ENCODE measurements around the gene SHISAL2A. TPM values are rescaled to one million over a fixed set of nuclear protein-coding genes. Genes with fewer than 3 reads are reported as not detected.

SHISAL2A gene
- polyA plus RNA-seq, 1 donor (not counting 4 experiments of a cell fraction or from before 2014, with no cell fraction given), result 0.04 TPM

- H2AFZ ChIP-seq (ENCODE audit: control insufficient read depth, low read length), result no peak overlapping the region
- no peak overlapping the region for H3K4me3 ChIP-seq (ENCODE audit: control insufficient read depth in 2 of 3, extremely low read depth in 1 of 3, insufficient read depth in 2 of 3, low read depth in 1 of 3, low read length in 3 of 3)
- no peaks in the 10 kb centered on the region for H3K36me3 ChIP-seq (ENCODE audit: control insufficient read depth in 2 of 2, extremely low read depth in 1 of 2, insufficient read depth in 2 of 2, low read length in 2 of 2)
- DNase-seq (ENCODE audit: low read depth, low spot score) (no peak), FAIRE-seq (no peak)
- H3K27ac ChIP-seq (ENCODE audit: control insufficient read depth, insufficient read depth, low read length), result no peak overlapping the region
- no peaks in the 10 kb centered on the region for H3K9me1 ChIP-seq (ENCODE audit: control insufficient read depth, extremely low read depth, insufficient read depth, low read length)
- dilution Hi-C loops (cut with MboI; ENCODE audit: extremely low pct_ligation_motif_present, low sequenced_read_pairs), result no loop called here
- TF ChIP-seq EZH2 (IDR thresholded peaks at IDR 0.05; ENCODE audit: low read length), result no peak
- TF ChIP-seq, protein P1, sequence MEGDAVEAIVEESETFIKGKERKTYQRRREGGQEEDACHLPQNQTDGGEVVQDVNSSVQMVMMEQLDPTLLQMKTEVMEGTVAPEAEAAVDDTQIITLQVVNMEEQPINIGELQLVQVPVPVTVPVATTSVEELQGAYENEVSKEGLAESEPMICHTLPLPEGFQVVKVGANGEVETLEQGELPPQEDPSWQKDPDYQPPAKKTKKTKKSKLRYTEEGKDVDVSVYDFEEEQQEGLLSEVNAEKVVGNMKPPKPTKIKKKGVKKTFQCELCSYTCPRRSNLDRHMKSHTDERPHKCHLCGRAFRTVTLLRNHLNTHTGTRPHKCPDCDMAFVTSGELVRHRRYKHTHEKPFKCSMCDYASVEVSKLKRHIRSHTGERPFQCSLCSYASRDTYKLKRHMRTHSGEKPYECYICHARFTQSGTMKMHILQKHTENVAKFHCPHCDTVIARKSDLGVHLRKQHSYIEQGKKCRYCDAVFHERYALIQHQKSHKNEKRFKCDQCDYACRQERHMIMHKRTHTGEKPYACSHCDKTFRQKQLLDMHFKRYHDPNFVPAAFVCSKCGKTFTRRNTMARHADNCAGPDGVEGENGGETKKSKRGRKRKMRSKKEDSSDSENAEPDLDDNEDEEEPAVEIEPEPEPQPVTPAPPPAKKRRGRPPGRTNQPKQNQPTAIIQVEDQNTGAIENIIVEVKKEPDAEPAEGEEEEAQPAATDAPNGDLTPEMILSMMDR (optimal IDR thresholded peaks at IDR 0.05 in 1 of 3, IDR thresholded peaks at IDR 0.05 in 1 of 3, conservative IDR thresholded peaks at IDR 0.05 in 1 of 3; ENCODE audit: extremely low read depth in 1 of 3, insufficient read depth in 2 of 3, low read length in 3 of 3), result no peak
- no peaks in the 10 kb centered on the region for H3K79me2 ChIP-seq (ENCODE audit: control insufficient read depth, insufficient read depth, low read length)
- no peak overlapping the region for H3K9ac ChIP-seq (ENCODE audit: control insufficient read depth, extremely low read depth, insufficient read depth, low read length)
- H4K20me1 ChIP-seq (ENCODE audit: control insufficient read depth, extremely low read depth, insufficient read depth, low read length), result no peaks in the 10 kb centered on the region
- no peaks in the 10 kb centered on the region for H3K4me1 ChIP-seq (ENCODE audit: control insufficient read depth, extremely low read depth, insufficient read depth, low read length)
- H3K27me3 ChIP-seq (ENCODE audit: control insufficient read depth, extremely low read depth, insufficient read depth, low read length), result no peaks in the 10 kb centered on the region
- no peaks in the 10 kb centered on the region for H3K9me3 ChIP-seq (ENCODE audit: control insufficient read depth, low read depth, low read length)
- H3K4me2 ChIP-seq (ENCODE audit: control insufficient read depth, extremely low read depth, insufficient read depth, low read depth, low read length), result no peak overlapping the region
These were observed 35.1 kb upstream of the SHISAL2A start for GRCh38 chr1:52597912-52598311.

DNA sequence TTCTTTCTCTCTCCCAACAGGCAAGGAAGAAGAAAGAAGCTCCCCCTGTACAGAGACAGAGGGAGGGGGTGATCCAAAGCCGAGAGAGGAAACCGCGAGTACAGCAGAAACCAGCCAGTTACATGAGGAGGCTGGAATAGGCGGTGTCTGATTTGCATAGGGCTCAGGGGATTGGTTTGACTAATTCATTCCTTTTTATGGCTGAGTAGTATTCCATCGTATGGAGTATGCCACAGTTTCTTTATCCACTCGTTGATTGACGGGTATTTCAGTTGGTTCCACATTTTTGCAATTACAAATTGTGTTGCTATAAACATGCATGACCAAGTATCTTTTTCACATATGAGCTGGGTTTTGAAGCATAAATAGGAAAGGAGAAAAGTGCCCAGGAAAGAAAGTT lies 34.2 kb upstream of the SHISAL2A start:
- Histone ChIP-seq H3K9me1 (ENCODE audit: control insufficient read depth, extremely low read depth, insufficient read depth, low read length) (no peaks in the 10 kb centered on the region), H3K27ac (ENCODE audit: control insufficient read depth, insufficient read depth, low read length) (no peak overlapping the region), H3K4me3 (ENCODE audit: control insufficient read depth in 2 of 3, extremely low read depth in 1 of 3, insufficient read depth in 2 of 3, low read depth in 1 of 3, low read length in 3 of 3) (no peak overlapping the region), H3K9me3 (ENCODE audit: control insufficient read depth, low read depth, low read length) (no peaks in the 10 kb centered on the region), H3K4me1 (ENCODE audit: control insufficient read depth, extremely low read depth, insufficient read depth, low read length) (no peaks in the 10 kb centered on the region), H2AFZ (ENCODE audit: control insufficient read depth, low read length) (no peak overlapping the region), H3K9ac (ENCODE audit: control insufficient read depth, extremely low read depth, insufficient read depth, low read length) (no peak overlapping the region), H3K36me3 (ENCODE audit: control insufficient read depth in 2 of 2, extremely low read depth in 1 of 2, insufficient read depth in 2 of 2, low read length in 2 of 2) (no peaks in the 10 kb centered on the region), H3K27me3 (ENCODE audit: control insufficient read depth, extremely low read depth, insufficient read depth, low read length) (no peaks in the 10 kb centered on the region), H4K20me1 (ENCODE audit: control insufficient read depth, extremely low read depth, insufficient read depth, low read length) (no peaks in the 10 kb centered on the region), H3K4me2 (ENCODE audit: control insufficient read depth, extremely low read depth, insufficient read depth, low read depth, low read length) (no peak overlapping the region), H3K79me2 (ENCODE audit: control insufficient read depth, insufficient read depth, low read length) (no peaks in the 10 kb centered on the region)
- FAIRE-seq (no peak), DNase-seq (ENCODE audit: low read depth, low spot score) (no peak)
- TF ChIP-seq EZH2 (IDR thresholded peaks at IDR 0.05; ENCODE audit: low read length), result no peak
- dilution Hi-C loops (cut with MboI; ENCODE audit: extremely low pct_ligation_motif_present, low sequenced_read_pairs), result no loop called here

DNA sequence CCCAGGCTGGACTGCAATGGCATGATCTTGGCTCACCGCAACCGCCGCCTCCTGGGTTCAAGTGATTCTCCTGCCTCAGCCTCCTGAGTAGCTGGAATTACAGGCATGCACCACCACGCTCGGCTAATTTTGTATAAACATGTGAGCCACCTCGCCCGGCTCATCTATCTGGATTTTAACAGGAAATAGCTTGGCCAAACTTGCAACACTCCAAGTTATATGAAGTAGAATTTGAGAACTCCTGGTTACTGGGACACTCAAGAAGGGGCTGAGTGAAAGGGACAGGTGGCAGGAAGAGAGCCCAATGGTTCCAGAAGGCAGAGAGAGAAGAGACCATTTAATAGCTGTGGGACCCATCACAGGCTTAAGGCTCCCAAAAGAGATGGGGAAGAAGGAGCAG lies 33.7 kb upstream of the SHISAL2A start:
- DNase-seq (ENCODE audit: low read depth, low spot score) (no peak), FAIRE-seq (no peak)
- H3K9me3 ChIP-seq (ENCODE audit: control insufficient read depth, low read depth, low read length), result no peaks in the 10 kb centered on the region
- H3K27ac ChIP-seq (ENCODE audit: control insufficient read depth, insufficient read depth, low read length), result no peak overlapping the region
- H3K27me3 ChIP-seq (ENCODE audit: control insufficient read depth, extremely low read depth, insufficient read depth, low read length), result no peaks in the 10 kb centered on the region
- H3K4me3 ChIP-seq (ENCODE audit: control insufficient read depth in 2 of 3, extremely low read depth in 1 of 3, insufficient read depth in 2 of 3, low read depth in 1 of 3, low read length in 3 of 3), result no peak overlapping the region
- no peaks in the 10 kb centered on the region for H3K9me1 ChIP-seq (ENCODE audit: control insufficient read depth, extremely low read depth, insufficient read depth, low read length)
- H3K79me2 ChIP-seq (ENCODE audit: control insufficient read depth, insufficient read depth, low read length), result no peaks in the 10 kb centered on the region
- H3K4me2 ChIP-seq (ENCODE audit: control insufficient read depth, extremely low read depth, insufficient read depth, low read depth, low read length), result no peak overlapping the region
- dilution Hi-C loops (cut with MboI; ENCODE audit: extremely low pct_ligation_motif_present, low sequenced_read_pairs), result no loop called here
- H2AFZ ChIP-seq (ENCODE audit: control insufficient read depth, low read length), result no peak overlapping the region
- H4K20me1 ChIP-seq (ENCODE audit: control insufficient read depth, extremely low read depth, insufficient read depth, low read length), result no peaks in the 10 kb centered on the region
- H3K36me3 ChIP-seq (ENCODE audit: control insufficient read depth in 2 of 2, extremely low read depth in 1 of 2, insufficient read depth in 2 of 2, low read length in 2 of 2), result no peaks in the 10 kb centered on the region
- H3K9ac ChIP-seq (ENCODE audit: control insufficient read depth, extremely low read depth, insufficient read depth, low read length), result no peak overlapping the region
- no peaks in the 10 kb centered on the region for H3K4me1 ChIP-seq (ENCODE audit: control insufficient read depth, extremely low read depth, insufficient read depth, low read length)
- TF ChIP-seq, protein P1 (optimal IDR thresholded peaks at IDR 0.05 in 1 of 3, IDR thresholded peaks at IDR 0.05 in 1 of 3, conservative IDR thresholded peaks at IDR 0.05 in 1 of 3; ENCODE audit: extremely low read depth in 1 of 3, insufficient read depth in 2 of 3, low read length in 3 of 3), result no peak
- no peak for TF ChIP-seq EZH2 (IDR thresholded peaks at IDR 0.05; ENCODE audit: low read length)
